IMR-90 (cell line): Measurements from ENCODE around the gene TP53BP2. TPM values are rescaled to one million over a fixed set of nuclear protein-coding genes. Genes with fewer than 3 reads are reported as not detected.
"Not testable (repeated sequence)": the region's sequence is repeated elsewhere in the genome, so short reads cannot be mapped to it uniquely, and the experiment has no call there.

Experiments used
- ATAC-seq: fragments of 200-7000 bp; cut with Tn5 transposase; 2 replicates; pipeline ENCODE4 v1.9.1; 2020; ENCODE audit warnings: low read depth, mild to moderate bottlenecking, moderate library complexity
- BruUV-seq: library from RNA; stranded (reverse); fragments of 400-500 nt; replicated peaks from 2 replicates; lab custom pipeline; 2021; lab: Mats Ljungman, UMichigan
- CTCF ChIA-PET: fragments of 300-600 bp; formaldehyde crosslinking; extraction: SDS; loops from one replicate; lab custom pipeline; 2021; ENCODE audit warnings: antibody characterized with exemption; lab: Yijun Ruan, JAX
- POLR2A ChIA-PET: fragments of 300-600 bp; sonication (Branson Sonifier 250); formaldehyde crosslinking; loops from one replicate; lab custom pipeline; 2022; ENCODE audit warnings: antibody characterized with exemption; ENCODE audit not compliant: unreplicated experiment; lab: Charles Lee
- DNase-seq: peaks from one replicate; pipeline ENCODE4 v3.0.0; 2013
- H2AFZ ChIP-seq: replicated peaks from 2 replicates; pipeline ENCODE3; 2013; ENCODE audit warnings: low read length, mild to moderate bottlenecking; ENCODE audit not compliant: poor library complexity
- H2AK5ac ChIP-seq: 2 replicates; pipeline ENCODE4 v1.6.1; 2013; ENCODE audit warnings: low read depth, low read length, inconsistent platforms
- H2AK9ac ChIP-seq: replicated peaks from 2 replicates; pipeline ENCODE3; 2013; ENCODE audit warnings: mild to moderate bottlenecking, low read depth, low read length, moderate library complexity; ENCODE audit not compliant: poor library complexity
- H2BK120ac ChIP-seq: 2 replicates; pipeline ENCODE4 v1.6.1; 2013; ENCODE audit warnings: low read depth, low read length, inconsistent platforms
- H2BK15ac ChIP-seq: 3 replicates; pipeline ENCODE4 v1.6.1; 2013; ENCODE audit warnings: low read depth, low read length, inconsistent platforms
- H2BK20ac ChIP-seq: 2 replicates; pipeline ENCODE4 v1.6.1; 2013; ENCODE audit warnings: low read depth, mild to moderate bottlenecking, inconsistent platforms, low read length, moderate library complexity
- H2BK5ac ChIP-seq: 2 replicates; pipeline ENCODE4 v1.6.1; 2013; ENCODE audit warnings: mild to moderate bottlenecking, low read depth, low read length, inconsistent platforms; ENCODE audit not compliant: poor library complexity, severe bottlenecking
- H3K14ac ChIP-seq: replicated peaks from 2 replicates; pipeline ENCODE4 v1.6.1; 2013; ENCODE audit warnings: low read depth, low read length, inconsistent platforms
- H3K18ac ChIP-seq: 2 replicates; pipeline ENCODE4 v1.6.1; 2013; ENCODE audit warnings: low read depth, low read length, control low read depth
- H3K23ac ChIP-seq: 2 replicates; pipeline ENCODE4 v1.6.1; 2013; ENCODE audit warnings: low read depth, low read length, inconsistent platforms
- H3K27ac ChIP-seq: 2 replicates; pipeline ENCODE4 v1.5.1; 2013; ENCODE audit warnings: mild to moderate bottlenecking, control low read depth, low read length; ENCODE audit not compliant: insufficient read depth
- H3K27me3 ChIP-seq: 2 replicates; pipeline ENCODE4 v1.6.1; 2013; ENCODE audit warnings: low read length; ENCODE audit not compliant: control insufficient read depth, insufficient read depth
- H3K36me3 ChIP-seq: 2 replicates; pipeline ENCODE4 v1.6.1; 2013; ENCODE audit warnings: low read length, mixed read lengths; ENCODE audit not compliant: control insufficient read depth, insufficient read depth
- H3K4ac ChIP-seq: 2 replicates; pipeline ENCODE4 v1.6.1; 2013; ENCODE audit warnings: low read depth, low read length, inconsistent platforms
- H3K4me1 ChIP-seq: 2 replicates; pipeline ENCODE4 v1.6.1; 2013; ENCODE audit warnings: low read length, mixed read lengths; ENCODE audit not compliant: control insufficient read depth, insufficient read depth
- H3K4me2 ChIP-seq: 2 replicates; pipeline ENCODE4 v1.6.1; 2013; ENCODE audit warnings: low read depth, mild to moderate bottlenecking, control low read depth, low read length, moderate library complexity
- H3K4me3 ChIP-seq: 2 replicates; pipeline ENCODE4 v1.5.1; 2013; ENCODE audit warnings: low read depth, mild to moderate bottlenecking, control low read depth, low read length, moderate library complexity; ENCODE audit not compliant: insufficient read depth
- H3K56ac ChIP-seq: 2 replicates; pipeline ENCODE4 v1.6.1; 2013; ENCODE audit warnings: low read length, inconsistent platforms; ENCODE audit not compliant: insufficient read depth; ENCODE audit errors: extremely low read depth
- H3K79me1 ChIP-seq, 2 experiments: 2 replicates each; pipeline ENCODE4 v1.6.1; 2013; ENCODE audit warnings: low read length in 2 of 2, inconsistent platforms in 1 of 2, low read depth in 1 of 2
- H3K9ac ChIP-seq: 2 replicates; pipeline ENCODE4 v1.6.1; 2013; ENCODE audit warnings: low read depth, low read length, control low read depth
- H3K9me1 ChIP-seq: 2 replicates; pipeline ENCODE4 v1.6.1; 2013; ENCODE audit warnings: low read length, inconsistent platforms; ENCODE audit not compliant: insufficient read depth
- H3K9me3 ChIP-seq: 2 replicates; pipeline ENCODE4 v1.6.1; 2013; ENCODE audit warnings: low read length; ENCODE audit not compliant: control insufficient read depth, insufficient read depth
- H4K20me1 ChIP-seq: 2 replicates; pipeline ENCODE4 v1.6.1; 2013; ENCODE audit warnings: low read length, inconsistent platforms; ENCODE audit not compliant: insufficient read depth
- H4K5ac ChIP-seq: 2 replicates; pipeline ENCODE4 v1.6.1; 2013; ENCODE audit warnings: mild to moderate bottlenecking, low read depth, low read length, control low read depth
- H4K8ac ChIP-seq, 2 experiments: 2 replicates each; pipeline ENCODE4 v1.6.1; 2013; ENCODE audit warnings: low read depth in 2 of 2, low read length in 2 of 2, control low read depth in 1 of 2, inconsistent platforms in 1 of 2
- H4K91ac ChIP-seq: 2 replicates; pipeline ENCODE4 v1.6.1; 2013; ENCODE audit warnings: low read depth, low read length, inconsistent platforms; ENCODE audit not compliant: insufficient read depth
- WGBS, 2 experiments: methylation state at CpG; one replicate each; pipeline versions ENCODE4 v1.1.5 to v1.1.7; 2013; ENCODE audit warnings: missing lambda C conversion rate in 2 of 2; ENCODE audit not compliant: insufficient read length in 1 of 2; ENCODE audit errors: extremely low coverage in 2 of 2; 5-methylcytosine and 5-hydroxymethylcytosine counted together
- dilution Hi-C: fragments of 300-500 bp; cut with HindIII; formaldehyde crosslinking; loops from one replicate; pipeline ENCODE4 v1.14.3; 2018; ENCODE audit warnings: low sequenced_read_pairs; ENCODE audit not compliant: unreplicated experiment
- in situ Hi-C: fragments of 300-500 bp; cut with MboI; formaldehyde crosslinking; loops from 3 replicates; pipeline ENCODE4 v1.14.3; 2019; ENCODE audit warnings: low sequenced_read_pairs, inconsistent platforms, mixed read lengths
- intact Hi-C: fragments of 100-400 bp; cut with micrococcal nuclease; formaldehyde crosslinking; loops from 2 replicates; pipeline ENCODE4 v1.10.0; 2022
- polyA plus RNA-seq, 3 experiments: library from polyadenylated mRNA; depleted of rRNA; stranded (reverse); fragments of >200 nt; gene quantifications; 2 replicates each; pipeline ENCODE4 v1.2.3, GENCODE V29; 2012; ENCODE audit warnings: low replicate concordance in 1 of 3
- total RNA-seq: library from RNA; depleted of rRNA; stranded (reverse); fragments of >200 nt; gene quantifications from 2 replicates; pipeline ENCODE4 v1.2.3, GENCODE V29; 2012

The TP53BP2 gene
- total and polyA plus RNA-seq, 2 of the 4 experiments (the other 2 are of a cell fraction): 19.9 to 35.0 TPM

GRCh38 chr1:223841977-223842623, 3.6 kb downstream of the TP53BP2 start:
- intact Hi-C loops, H3K27me3 ChIP-seq, H4K5ac ChIP-seq, H2BK20ac ChIP-seq, in situ Hi-C loops, ATAC-seq, H3K4ac ChIP-seq, H2AK9ac ChIP-seq, H3K56ac ChIP-seq, H3K4me2 ChIP-seq, H4K91ac ChIP-seq, H3K9me3 ChIP-seq, H3K9me1 ChIP-seq, H3K36me3 ChIP-seq, H2BK5ac ChIP-seq, DNase-seq, H3K18ac ChIP-seq, H2BK120ac ChIP-seq, H4K8ac ChIP-seq, dilution Hi-C loops, H2BK15ac ChIP-seq, H3K14ac ChIP-seq, H2AK5ac ChIP-seq, H2AFZ ChIP-seq, H3K4me3 ChIP-seq, BruUV-seq, CTCF ChIA-PET, H3K9ac ChIP-seq, H3K27ac ChIP-seq: not testable (repeated sequence)
- H3K79me1 ChIP-seq: peaks cover 4 to 56% of the 10 kb centered on the region in 2 experiments; a peak in 2 of 4 replicates
- H3K23ac ChIP-seq: peak overlapping the region; percentile 31; the same call in 1 of the 2 replicates
- POLR2A ChIA-PET: interaction anchor here (0.9 to 1.4 kb wide), 2 partner anchors 10 to 11 kb away, joined by 3 to 6 read pairs; no protein-coding TSS in a partner anchor
- peaks cover 56% of the 10 kb centered on the region for H4K20me1 ChIP-seq
- no CpG with 5 or more reads among the region's 13 CpGs for whole genome bisulfite sequencing, 2 experiments
- peaks cover 12% of the 10 kb centered on the region for H3K4me1 ChIP-seq
